Activated CD8-positive, alpha-beta memory T cell treated with anti-CD3 and anti-CD28 coated beads, Interleukin-2, amount 50 U/mL, for 1 hour (primary cell): Measurements from ENCODE around the gene MPPED2.

Source experiments
- DNase-seq: peaks from one replicate; pipeline ENCODE4 v3.0.0-alpha.2; 2020; ENCODE audit errors: extremely low read depth

The MPPED2 gene

GRCh38 chr11:30364139-30364836, 221.9 kb downstream of the MPPED2 start:
- no peak for DNase-seq

- no peak for DNase-seq
Observed at GRCh38 chr11:30360741-30361140, 225.4 kb downstream of the MPPED2 start.
